ENCODE measurements around the gene GPR142.

GPR142 gene

GRCh38 chr17:74367206-74367605 is at the start of gene GPR142:
TSS of gene GPR142 (plus strand) at chr17:74367506. CDS start at chr17:74369541, 2,035 bp downstream.
- no peak within 1 kb of the TSS for H3K4me3 Mint-ChIP-seq
- no peaks in the 10 kb centered on the region for H3K9me3 Mint-ChIP-seq
- H3K27ac Mint-ChIP-seq (ENCODE audit: low read depth), result no peak within 1 kb of the TSS
- H3K27me3 Mint-ChIP-seq, result peaks cover 12% of the 10 kb centered on the region
- H3K36me3 Mint-ChIP-seq (ENCODE audit: insufficient read depth), result peaks cover 3% of the 10 kb centered on the region
- ATAC-seq (replicated peaks; ENCODE audit: extremely low read depth, poor library complexity, severe bottlenecking) (no peak), DNase-seq (ENCODE audit: low spot score in 2 of 2) (no peak)
- H3K4me1 Mint-ChIP-seq, result peaks cover 10% of the 10 kb centered on the region

- no peaks in the 10 kb centered on the region for H3K4me1 Mint-ChIP-seq
- ATAC-seq (replicated peaks; ENCODE audit: extremely low read depth, poor library complexity, severe bottlenecking) (no peak), DNase-seq (ENCODE audit: low spot score in 2 of 2) (no peak)
- no peak overlapping the region for H3K4me3 Mint-ChIP-seq
- no peaks in the 10 kb centered on the region for H3K9me3 Mint-ChIP-seq
- no peaks in the 10 kb centered on the region for H3K36me3 Mint-ChIP-seq (ENCODE audit: insufficient read depth)
- no peaks in the 10 kb centered on the region for H3K27me3 Mint-ChIP-seq
- H3K27ac Mint-ChIP-seq (ENCODE audit: low read depth), result no peak overlapping the region
Measured at GRCh38 chr17:74318391-74318790, 48.9 kb upstream of the GPR142 start.

GRCh38 chr17:74324521-74324920 is 42.8 kb upstream of the GPR142 start:
- no peaks in the 10 kb centered on the region for H3K36me3 Mint-ChIP-seq (ENCODE audit: insufficient read depth)
- H3K4me1 Mint-ChIP-seq, result peaks cover 20% of the 10 kb centered on the region
- no peaks in the 10 kb centered on the region for H3K27me3 Mint-ChIP-seq
- no peak overlapping the region for H3K27ac Mint-ChIP-seq (ENCODE audit: low read depth)
- no peaks in the 10 kb centered on the region for H3K9me3 Mint-ChIP-seq
- no peak overlapping the region for H3K4me3 Mint-ChIP-seq
- no peak for ATAC-seq (replicated peaks; ENCODE audit: extremely low read depth, poor library complexity, severe bottlenecking)
- no peak for DNase-seq (ENCODE audit: low spot score in 2 of 2)

GRCh38 chr17:74325376-74325742 is 41.9 kb upstream of the GPR142 start:
- Mint-ChIP-seq H3K36me3 (ENCODE audit: insufficient read depth) (peaks cover 2% of the 10 kb centered on the region), H3K27ac (ENCODE audit: low read depth) (no peak overlapping the region), H3K4me3 (peak overlapping the region; percentile 43), H3K4me1 (peaks cover 23% of the 10 kb centered on the region), H3K9me3 (no peaks in the 10 kb centered on the region), H3K27me3 (no peaks in the 10 kb centered on the region)
- ATAC-seq (replicated peaks; ENCODE audit: extremely low read depth, poor library complexity, severe bottlenecking) (peak; percentile 25), DNase-seq (ENCODE audit: low spot score in 2 of 2) (no peak)

- peaks cover 23% of the 10 kb centered on the region for H3K4me1 Mint-ChIP-seq
- no peaks in the 10 kb centered on the region for H3K9me3 Mint-ChIP-seq
- H3K27ac Mint-ChIP-seq (ENCODE audit: low read depth), result peak within 1 kb of the TSS; percentile 14
- H3K27me3 Mint-ChIP-seq, result no peaks in the 10 kb centered on the region
- H3K36me3 Mint-ChIP-seq (ENCODE audit: insufficient read depth), result peaks cover 2% of the 10 kb centered on the region
- DNase-seq (ENCODE audit: low spot score in 2 of 2) (peak; percentile 27 to 30), ATAC-seq (replicated peaks; ENCODE audit: extremely low read depth, poor library complexity, severe bottlenecking) (peak; percentile 77)
- H3K4me3 Mint-ChIP-seq, result peak within 1 kb of the TSS; percentile 48
Measured at GRCh38 chr17:74325743-74326379, 41.4 kb upstream of the GPR142 start, which contains the start of gene KIF19. TSS of gene KIF19 (plus strand) at chr17:74326226. CDS start at chr17:74326350, 124 bp downstream.

GRCh38 chr17:74326506-74326905 is 40.8 kb upstream of the GPR142 start:
- ATAC-seq (replicated peaks; ENCODE audit: extremely low read depth, poor library complexity, severe bottlenecking) (no peak), DNase-seq (ENCODE audit: low spot score in 2 of 2) (no peak)
- Mint-ChIP-seq H3K4me3 (peak overlapping the region; percentile 48), H3K4me1 (peaks cover 23% of the 10 kb centered on the region), H3K27ac (ENCODE audit: low read depth) (peak overlapping the region; percentile 14), H3K9me3 (no peaks in the 10 kb centered on the region), H3K36me3 (ENCODE audit: insufficient read depth) (peaks cover 2% of the 10 kb centered on the region), H3K27me3 (no peaks in the 10 kb centered on the region)

GRCh38 chr17:74328487-74328886 is 38.8 kb upstream of the GPR142 start:
- H3K27me3 Mint-ChIP-seq, result no peaks in the 10 kb centered on the region
- no peak overlapping the region for H3K4me3 Mint-ChIP-seq
- H3K4me1 Mint-ChIP-seq, result peaks cover 23% of the 10 kb centered on the region
- H3K27ac Mint-ChIP-seq (ENCODE audit: low read depth), result peak overlapping the region; percentile 27
- DNase-seq (ENCODE audit: low spot score in 2 of 2) (no peak), ATAC-seq (replicated peaks; ENCODE audit: extremely low read depth, poor library complexity, severe bottlenecking) (no peak)
- peaks cover 2% of the 10 kb centered on the region for H3K36me3 Mint-ChIP-seq (ENCODE audit: insufficient read depth)
- H3K9me3 Mint-ChIP-seq, result no peaks in the 10 kb centered on the region

GRCh38 chr17:74329378-74329777 is 37.9 kb upstream of the GPR142 start:
- peaks cover 2% of the 10 kb centered on the region for H3K36me3 Mint-ChIP-seq (ENCODE audit: insufficient read depth)
- no peak for DNase-seq (ENCODE audit: low spot score in 2 of 2)
- H3K27ac Mint-ChIP-seq (ENCODE audit: low read depth), result peak overlapping the region; percentile 27
- no peaks in the 10 kb centered on the region for H3K27me3 Mint-ChIP-seq
- H3K9me3 Mint-ChIP-seq, result no peaks in the 10 kb centered on the region
- ATAC-seq (replicated peaks; ENCODE audit: extremely low read depth, poor library complexity, severe bottlenecking), result no peak
- peak overlapping the region; percentile 3 for H3K4me3 Mint-ChIP-seq
- H3K4me1 Mint-ChIP-seq, result peaks cover 23% of the 10 kb centered on the region

GRCh38 chr17:74330446-74330845 is 36.9 kb upstream of the GPR142 start:
- no peaks in the 10 kb centered on the region for H3K9me3 Mint-ChIP-seq
- no peak for DNase-seq (ENCODE audit: low spot score in 2 of 2)
- H3K36me3 Mint-ChIP-seq (ENCODE audit: insufficient read depth), result peaks cover 2% of the 10 kb centered on the region
- H3K27ac Mint-ChIP-seq (ENCODE audit: low read depth), result no peak overlapping the region
- ATAC-seq (replicated peaks; ENCODE audit: extremely low read depth, poor library complexity, severe bottlenecking), result no peak
- no peaks in the 10 kb centered on the region for H3K27me3 Mint-ChIP-seq
- no peak overlapping the region for H3K4me3 Mint-ChIP-seq
- H3K4me1 Mint-ChIP-seq, result peaks cover 23% of the 10 kb centered on the region

GRCh38 chr17:74332017-74332650 is 35.2 kb upstream of the GPR142 start:
- Mint-ChIP-seq H3K9me3 (no peaks in the 10 kb centered on the region), H3K27ac (ENCODE audit: low read depth) (no peak overlapping the region), H3K4me3 (no peak overlapping the region), H3K27me3 (no peaks in the 10 kb centered on the region), H3K4me1 (peaks cover 15% of the 10 kb centered on the region), H3K36me3 (ENCODE audit: insufficient read depth) (peaks cover 2% of the 10 kb centered on the region)
- ATAC-seq (replicated peaks; ENCODE audit: extremely low read depth, poor library complexity, severe bottlenecking) (no peak), DNase-seq (ENCODE audit: low spot score in 2 of 2) (no peak)

GRCh38 chr17:74332763-74333283 is 34.5 kb upstream of the GPR142 start:
- Mint-ChIP-seq H3K27me3 (no peaks in the 10 kb centered on the region), H3K27ac (ENCODE audit: low read depth) (no peak overlapping the region), H3K4me3 (no peak overlapping the region), H3K36me3 (ENCODE audit: insufficient read depth) (peaks cover 2% of the 10 kb centered on the region), H3K9me3 (no peaks in the 10 kb centered on the region), H3K4me1 (peaks cover 15% of the 10 kb centered on the region)
- ATAC-seq (replicated peaks; ENCODE audit: extremely low read depth, poor library complexity, severe bottlenecking) (no peak), DNase-seq (ENCODE audit: low spot score in 2 of 2) (no peak)

- ATAC-seq (replicated peaks; ENCODE audit: extremely low read depth, poor library complexity, severe bottlenecking), result no peak
- no peak overlapping the region for H3K27ac Mint-ChIP-seq (ENCODE audit: low read depth)
Measured at GRCh38 chr17:74334393-74335039, 32.8 kb upstream of the GPR142 start.

More at GRCh38 chr17:74334393-74335039, 32.8 kb upstream of the GPR142 start:
- H3K9me3 Mint-ChIP-seq, result no peaks in the 10 kb centered on the region
- H3K36me3 Mint-ChIP-seq (ENCODE audit: insufficient read depth), result peaks cover 2% of the 10 kb centered on the region
- DNase-seq (ENCODE audit: low spot score in 2 of 2), result no peak
- H3K4me3 Mint-ChIP-seq, result no peak overlapping the region
- no peaks in the 10 kb centered on the region for H3K27me3 Mint-ChIP-seq
- H3K4me1 Mint-ChIP-seq, result peaks cover 3% of the 10 kb centered on the region
